Neural progenitor cell (in vitro differentiated cells): ENCODE data around the gene EIF3I. TPM values are rescaled to one million over a fixed set of nuclear protein-coding genes. Genes with fewer than 3 reads are reported as not detected.

Experiments
- DNase-seq: peaks from one replicate; pipeline ENCODE4 v3.0.0-alpha.2; 2016; ENCODE audit warnings: low spot score
- H2AFZ ChIP-seq: fragments of 200-600 bp; sonication (generic); replicated peaks from 2 replicates; pipeline ENCODE4 v1.6.1; 2016; ENCODE audit warnings: antibody characterized with exemption
- H3F3A ChIP-seq: fragments of 200-600 bp; sonication (generic); 2 replicates; pipeline ENCODE4 v1.6.1; 2016; ENCODE audit warnings: antibody characterized with exemption, low read depth
- H3K27ac ChIP-seq: fragments of 200-600 bp; sonication (generic); 2 replicates; pipeline ENCODE4 v1.5.1; 2016; ENCODE audit warnings: mild to moderate bottlenecking
- H3K27me3 ChIP-seq: fragments of 200-600 bp; sonication (generic); 2 replicates; pipeline ENCODE4 v1.6.1; 2016; ENCODE audit warnings: mild to moderate bottlenecking, moderate library complexity
- H3K36me3 ChIP-seq: fragments of 200-600 bp; sonication (generic); 2 replicates; pipeline ENCODE4 v1.5.1; 2016
- H3K4me1 ChIP-seq: fragments of 200-600 bp; sonication (generic); 2 replicates; pipeline ENCODE4 v1.6.1; 2016; ENCODE audit warnings: mixed run types
- H3K4me2 ChIP-seq: fragments of 200-600 bp; sonication (generic); 2 replicates; pipeline ENCODE4 v1.6.1; 2016
- H3K4me3 ChIP-seq: fragments of 200-600 bp; sonication (generic); 2 replicates; pipeline ENCODE4 v1.5.1; 2016
- H3K79me2 ChIP-seq: fragments of 200-600 bp; sonication (generic); 2 replicates; pipeline ENCODE4 v1.6.1; 2016; ENCODE audit warnings: low read depth
- H3K9ac ChIP-seq: fragments of 200-600 bp; sonication (generic); 2 replicates; pipeline ENCODE4 v1.6.1; 2016
- H3K9me3 ChIP-seq: fragments of 200-600 bp; sonication (generic); 2 replicates; pipeline ENCODE4 v1.5.1; 2016; ENCODE audit warnings: low read depth
- H4K20me1 ChIP-seq: fragments of 200-600 bp; sonication (generic); 2 replicates; pipeline ENCODE4 v1.6.1; 2016; ENCODE audit warnings: low read depth
- H3K27ac Mint-ChIP-seq: 3 replicates; pipeline ENCODE4 v1.8.0; 2021; ENCODE audit warnings: mixed read lengths
- H3K27me3 Mint-ChIP-seq: 2 replicates; pipeline ENCODE4 v1.8.0; 2022; ENCODE audit warnings: low read depth, mild to moderate bottlenecking, inconsistent platforms, moderate library complexity, mixed read lengths; ENCODE audit not compliant: insufficient read depth
- H3K36me3 Mint-ChIP-seq: 3 replicates; pipeline ENCODE4 v1.8.0; 2021; ENCODE audit warnings: mixed read lengths
- H3K4me1 Mint-ChIP-seq: 3 replicates; pipeline ENCODE4 v1.8.0; 2021; ENCODE audit warnings: mixed read lengths
- H3K4me3 Mint-ChIP-seq: 3 replicates; pipeline ENCODE4 v1.8.0; 2021; ENCODE audit warnings: mild to moderate bottlenecking, moderate library complexity, mixed read lengths
- H3K9me3 Mint-ChIP-seq: 3 replicates; pipeline ENCODE4 v1.8.0; 2020; ENCODE audit warnings: mixed read lengths
- EZH2 ChIP-seq: fragments of 200-600 bp; sonication (generic); IDR thresholded peaks from 2 replicates; pipeline ENCODE4 v1.6.1; 2017; ENCODE audit warnings: antibody characterized with exemption, mild to moderate bottlenecking, moderate library complexity
- EZH2phosphoT487 ChIP-seq: fragments of 200-600 bp; sonication (generic); IDR thresholded peaks from 2 replicates; pipeline ENCODE4 v1.6.1; 2017; ENCODE audit warnings: antibody characterized with exemption
- total RNA-seq: library from RNA; depleted of rRNA; stranded (reverse); fragments of >200 nt; gene quantifications from 2 replicates; pipeline ENCODE4 v1.2.3, GENCODE V29; 2015; ENCODE audit warnings: low replicate concordance
- TF ChIP-seq, protein P1 (sequence below): fragments of 200-600 bp; sonication (generic); IDR thresholded peaks from 2 replicates; pipeline ENCODE4 v1.5.1; 2017; ENCODE audit warnings: antibody characterized with exemption, mild to moderate bottlenecking

Gene EIF3I
- total RNA-seq, 1 donor from 2014 or later = 204 TPM

DNA sequence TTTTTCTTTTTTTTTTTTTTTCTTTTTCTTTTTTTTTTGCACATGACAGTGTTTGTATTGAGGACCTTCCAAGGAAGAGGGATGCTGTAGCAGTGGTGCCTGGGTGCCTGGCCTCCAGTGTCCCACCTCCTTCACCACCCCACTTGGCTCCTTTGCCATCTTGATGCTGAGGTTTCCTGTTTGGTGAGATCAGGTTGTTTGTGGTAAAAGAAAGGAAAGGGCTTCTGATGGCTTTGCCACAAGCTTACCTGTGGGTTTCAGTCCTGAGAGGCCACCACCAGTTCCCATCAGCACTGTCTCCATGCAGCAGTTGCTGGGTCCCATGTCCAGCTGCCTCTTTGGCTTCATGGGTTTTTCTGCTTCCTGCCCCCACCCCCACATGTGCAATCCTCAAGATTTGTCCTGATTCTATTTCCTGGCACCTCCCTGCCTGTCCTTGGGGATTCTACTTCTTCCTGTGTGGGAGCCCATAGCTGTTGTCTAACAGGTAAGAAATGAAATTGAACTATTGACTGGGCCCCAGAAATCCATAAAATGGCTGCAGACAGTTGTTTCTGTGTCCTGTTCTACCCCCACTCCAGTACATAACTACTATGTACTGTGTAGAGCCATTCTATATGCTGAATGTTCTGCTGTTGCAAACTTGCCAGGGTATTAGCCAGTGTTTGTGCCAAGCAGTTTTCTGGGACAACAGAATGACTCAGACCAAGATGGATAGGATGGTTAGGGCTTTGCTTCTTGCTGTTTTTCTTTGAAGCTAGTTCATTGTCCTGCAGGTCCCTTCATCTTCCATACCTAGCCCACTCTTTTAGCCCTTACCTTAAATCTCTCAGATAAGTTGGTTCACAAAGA lies 26.0 kb upstream of the EIF3I start:
- Histone ChIP-seq H3K27me3 (no peaks in the 10 kb centered on the region), H3K4me2 (no peak overlapping the region), H4K20me1 (peaks cover 9% of the 10 kb centered on the region), H3K36me3 (no peaks in the 10 kb centered on the region), H3K27ac (no peak overlapping the region), H3K79me2 (no peaks in the 10 kb centered on the region), H3K9ac (no peak overlapping the region), H3K4me3 (no peak overlapping the region), H3F3A (peaks cover 39% of the 10 kb centered on the region), H2AFZ (no peak overlapping the region), H3K4me1 (peaks cover 20% of the 10 kb centered on the region), H3K9me3 (no peaks in the 10 kb centered on the region)
- no peak overlapping the region for H3K27ac Mint-ChIP-seq
- no peak overlapping the region for H3K4me3 Mint-ChIP-seq
- H3K4me1 Mint-ChIP-seq = peaks cover 26% of the 10 kb centered on the region
- H3K36me3 Mint-ChIP-seq = peaks cover 36% of the 10 kb centered on the region
- no peak for DNase-seq
- no peaks in the 10 kb centered on the region for H3K27me3 Mint-ChIP-seq
- TF ChIP-seq EZH2 = no peak
- TF ChIP-seq, protein P1, sequence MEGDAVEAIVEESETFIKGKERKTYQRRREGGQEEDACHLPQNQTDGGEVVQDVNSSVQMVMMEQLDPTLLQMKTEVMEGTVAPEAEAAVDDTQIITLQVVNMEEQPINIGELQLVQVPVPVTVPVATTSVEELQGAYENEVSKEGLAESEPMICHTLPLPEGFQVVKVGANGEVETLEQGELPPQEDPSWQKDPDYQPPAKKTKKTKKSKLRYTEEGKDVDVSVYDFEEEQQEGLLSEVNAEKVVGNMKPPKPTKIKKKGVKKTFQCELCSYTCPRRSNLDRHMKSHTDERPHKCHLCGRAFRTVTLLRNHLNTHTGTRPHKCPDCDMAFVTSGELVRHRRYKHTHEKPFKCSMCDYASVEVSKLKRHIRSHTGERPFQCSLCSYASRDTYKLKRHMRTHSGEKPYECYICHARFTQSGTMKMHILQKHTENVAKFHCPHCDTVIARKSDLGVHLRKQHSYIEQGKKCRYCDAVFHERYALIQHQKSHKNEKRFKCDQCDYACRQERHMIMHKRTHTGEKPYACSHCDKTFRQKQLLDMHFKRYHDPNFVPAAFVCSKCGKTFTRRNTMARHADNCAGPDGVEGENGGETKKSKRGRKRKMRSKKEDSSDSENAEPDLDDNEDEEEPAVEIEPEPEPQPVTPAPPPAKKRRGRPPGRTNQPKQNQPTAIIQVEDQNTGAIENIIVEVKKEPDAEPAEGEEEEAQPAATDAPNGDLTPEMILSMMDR = no peak
- no peak for TF ChIP-seq EZH2phosphoT487
- no peaks in the 10 kb centered on the region for H3K9me3 Mint-ChIP-seq

DNA sequence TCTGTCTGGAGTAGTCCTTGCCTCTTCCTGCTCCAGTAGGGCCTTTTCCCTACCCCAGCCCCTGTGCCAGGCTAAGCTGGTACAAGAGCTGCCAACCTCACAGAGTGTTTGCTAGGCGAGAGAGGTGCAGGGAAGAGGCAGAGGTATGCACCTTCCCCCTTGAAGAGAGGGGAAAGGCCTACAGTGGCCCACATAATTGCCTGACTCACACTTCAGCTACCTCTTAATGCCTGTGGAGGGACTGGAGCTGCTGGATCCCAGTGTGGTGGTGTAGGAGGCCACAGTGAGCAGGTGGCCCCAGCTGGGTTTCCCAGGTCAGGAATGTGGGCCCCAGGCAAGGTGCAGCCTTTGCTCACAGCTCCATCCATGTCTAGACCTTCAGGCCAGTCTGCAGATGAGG lies 25.1 kb upstream of the EIF3I start:
- H3K27me3 Mint-ChIP-seq = no peaks in the 10 kb centered on the region
- peak overlapping the region; percentile 45 for H3K27ac ChIP-seq
- no peaks in the 10 kb centered on the region for H3K36me3 ChIP-seq

DNA sequence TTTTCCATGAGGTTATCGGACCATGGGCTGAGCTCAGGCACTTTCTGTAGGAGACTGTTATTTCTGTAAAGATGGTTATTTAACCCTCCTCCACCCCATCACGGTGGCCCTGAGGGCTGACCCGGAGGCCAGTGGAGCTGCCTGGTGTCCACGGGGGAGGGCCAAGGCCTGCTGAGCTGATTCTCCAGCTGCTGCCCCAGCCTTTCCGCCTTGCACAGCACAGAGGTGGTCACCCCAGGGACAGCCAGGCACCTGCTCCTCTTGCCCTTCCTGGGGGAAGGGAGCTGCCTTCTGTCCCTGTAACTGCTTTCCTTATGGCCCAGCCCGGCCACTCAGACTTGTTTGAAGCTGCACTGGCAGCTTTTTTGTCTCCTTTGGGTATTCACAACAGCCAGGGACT lies 24.4 kb upstream of the EIF3I start:
- Mint-ChIP-seq H3K4me1 (peaks cover 39% of the 10 kb centered on the region), H3K27ac (peak overlapping the region; percentile 82), H3K36me3 (peaks cover 23% of the 10 kb centered on the region), H3K9me3 (no peaks in the 10 kb centered on the region), H3K4me3 (no peak overlapping the region), H3K27me3 (no peaks in the 10 kb centered on the region)
- peaks cover 9% of the 10 kb centered on the region for H4K20me1 ChIP-seq
- H3K4me1 ChIP-seq = peaks cover 25% of the 10 kb centered on the region
- TF ChIP-seq, protein P1 = no peak
- no peak for TF ChIP-seq EZH2phosphoT487
- no peak for TF ChIP-seq EZH2
- H3K9me3 ChIP-seq = no peaks in the 10 kb centered on the region
- H2AFZ ChIP-seq = no peak overlapping the region
- no peak for DNase-seq
- peak overlapping the region; percentile 45 for H3K27ac ChIP-seq
- no peak overlapping the region for H3K9ac ChIP-seq
- no peaks in the 10 kb centered on the region for H3K27me3 ChIP-seq
- H3K79me2 ChIP-seq = no peaks in the 10 kb centered on the region
- H3K4me3 ChIP-seq = no peak overlapping the region
- no peak overlapping the region for H3K4me2 ChIP-seq
- H3K36me3 ChIP-seq = no peaks in the 10 kb centered on the region
- peaks cover 52% of the 10 kb centered on the region for H3F3A ChIP-seq

More for the DNA sequence above, 25.1 kb upstream of the EIF3I start:
- no peaks in the 10 kb centered on the region for H3K79me2 ChIP-seq
- H3K9ac ChIP-seq = no peak overlapping the region
- H3K4me1 ChIP-seq = peaks cover 25% of the 10 kb centered on the region
- Mint-ChIP-seq H3K36me3 (peaks cover 27% of the 10 kb centered on the region), H3K4me3 (no peak overlapping the region), H3K4me1 (peaks cover 35% of the 10 kb centered on the region), H3K27ac (no peak overlapping the region), H3K9me3 (no peaks in the 10 kb centered on the region)
- H3K4me3 ChIP-seq = no peak overlapping the region
- TF ChIP-seq EZH2 = no peak
- no peaks in the 10 kb centered on the region for H3K9me3 ChIP-seq
- no peaks in the 10 kb centered on the region for H3K27me3 ChIP-seq
- H4K20me1 ChIP-seq = peaks cover 9% of the 10 kb centered on the region
- DNase-seq = no peak
- peaks cover 48% of the 10 kb centered on the region for H3F3A ChIP-seq
- H3K4me2 ChIP-seq = no peak overlapping the region
- no peak overlapping the region for H2AFZ ChIP-seq
